ENCODE measurements around the gene PTPA. TPM values are rescaled to one million over a fixed set of nuclear protein-coding genes. Genes with fewer than 3 reads are reported as not detected.
A peak's percentile ranks its signal among the peaks of the same experiment; 100 is the strongest.
"Not testable (repeated sequence)": the region's sequence is repeated elsewhere in the genome, so short reads cannot be mapped to it uniquely, and the experiment has no call there.

The PTPA gene
- polyA plus RNA-seq, 1 experiment, result 140 TPM

DNA sequence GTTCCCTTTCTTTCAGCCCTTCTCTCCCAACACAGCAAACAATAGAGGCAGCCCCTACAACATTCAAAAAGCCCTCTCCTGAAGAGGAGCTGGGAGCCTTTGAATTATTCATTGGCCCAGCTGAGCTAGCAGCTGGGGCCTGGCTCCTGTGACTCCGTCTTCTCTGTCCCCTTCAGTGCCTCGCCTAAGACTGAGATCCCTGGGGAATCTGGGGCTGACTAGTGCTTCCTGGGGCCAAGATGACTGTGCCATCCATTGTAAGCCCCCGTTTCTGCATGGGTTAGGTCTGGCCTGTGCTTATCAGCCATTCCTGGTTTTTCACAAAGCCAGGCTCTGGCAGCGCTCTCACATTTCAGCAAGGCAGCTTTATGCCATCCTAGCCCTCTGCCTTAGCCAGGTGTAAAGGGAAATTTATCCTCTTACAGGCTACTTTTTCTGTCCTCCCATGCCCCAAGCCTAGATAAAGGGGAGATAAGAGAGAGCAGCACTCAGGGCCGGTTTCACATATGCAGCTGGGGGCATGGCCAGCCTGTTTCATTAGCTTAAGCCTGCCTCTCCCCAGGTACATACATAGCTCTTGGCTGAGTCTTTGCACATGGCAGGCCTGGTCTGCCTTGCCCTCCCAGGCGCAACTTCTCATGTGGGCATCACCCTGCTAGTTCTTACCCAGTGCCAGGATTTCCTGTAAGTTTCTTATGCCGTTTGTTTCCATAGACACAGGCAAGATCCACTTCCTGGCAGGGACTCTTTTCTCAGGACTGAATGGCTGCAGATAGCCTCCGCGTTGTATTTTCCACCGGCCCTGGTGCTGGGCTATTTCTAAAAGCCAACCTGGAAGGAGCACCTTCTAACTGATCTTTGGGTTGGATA is 15.8 kb downstream of the PTPA start:
- ChIA-PET POLR2A (no interaction called here), CTCF (interaction anchor here (1.0 to 1.5 kb wide), 4 partner anchors 16 to 497 kb away, joined by 3 to 7 read pairs (median 3); no protein-coding TSS in a partner anchor)
- Histone ChIP-seq H3K27ac (ENCODE audit: low read depth, low read length) (no peak overlapping the region), H3K9me3 (ENCODE audit: control insufficient read depth, insufficient read depth, low read length) (no peaks in the 10 kb centered on the region), H3K27me3 (ENCODE audit: control insufficient read depth, insufficient read depth, low read length) (no peaks in the 10 kb centered on the region), H3K4me3 (ENCODE audit: low read depth, low read length) (no peak overlapping the region)
- no peak for DNase-seq (ENCODE audit: low read depth, low spot score)
- TF ChIP-seq, protein P1, sequence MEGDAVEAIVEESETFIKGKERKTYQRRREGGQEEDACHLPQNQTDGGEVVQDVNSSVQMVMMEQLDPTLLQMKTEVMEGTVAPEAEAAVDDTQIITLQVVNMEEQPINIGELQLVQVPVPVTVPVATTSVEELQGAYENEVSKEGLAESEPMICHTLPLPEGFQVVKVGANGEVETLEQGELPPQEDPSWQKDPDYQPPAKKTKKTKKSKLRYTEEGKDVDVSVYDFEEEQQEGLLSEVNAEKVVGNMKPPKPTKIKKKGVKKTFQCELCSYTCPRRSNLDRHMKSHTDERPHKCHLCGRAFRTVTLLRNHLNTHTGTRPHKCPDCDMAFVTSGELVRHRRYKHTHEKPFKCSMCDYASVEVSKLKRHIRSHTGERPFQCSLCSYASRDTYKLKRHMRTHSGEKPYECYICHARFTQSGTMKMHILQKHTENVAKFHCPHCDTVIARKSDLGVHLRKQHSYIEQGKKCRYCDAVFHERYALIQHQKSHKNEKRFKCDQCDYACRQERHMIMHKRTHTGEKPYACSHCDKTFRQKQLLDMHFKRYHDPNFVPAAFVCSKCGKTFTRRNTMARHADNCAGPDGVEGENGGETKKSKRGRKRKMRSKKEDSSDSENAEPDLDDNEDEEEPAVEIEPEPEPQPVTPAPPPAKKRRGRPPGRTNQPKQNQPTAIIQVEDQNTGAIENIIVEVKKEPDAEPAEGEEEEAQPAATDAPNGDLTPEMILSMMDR (IDR thresholded peaks at IDR 0.05; ENCODE audit: low read depth, low read length), result no peak

DNA sequence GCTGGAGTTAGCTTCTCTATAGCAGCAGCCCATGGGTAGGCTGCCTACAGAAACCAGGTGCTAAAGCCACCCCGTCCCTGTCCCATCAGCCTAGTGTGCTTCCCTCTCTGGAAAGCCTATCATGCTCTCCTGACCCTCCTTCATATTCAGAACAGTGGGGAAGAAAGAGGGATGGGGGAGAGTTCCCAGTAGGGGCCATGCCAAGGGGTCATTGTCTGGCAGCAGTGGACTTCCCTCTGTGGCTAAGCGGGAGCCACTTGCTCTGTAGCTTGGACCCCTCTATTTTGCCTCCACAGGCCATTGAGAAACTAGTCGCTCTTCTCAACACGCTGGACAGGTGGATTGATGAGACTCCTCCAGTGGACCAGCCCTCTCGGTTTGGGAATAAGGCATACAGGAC is 17.5 kb downstream of the PTPA start:
- Histone ChIP-seq H3K9me3 (ENCODE audit: control insufficient read depth, insufficient read depth, low read length) (no peaks in the 10 kb centered on the region), H3K4me3 (ENCODE audit: low read depth, low read length) (no peak overlapping the region), H3K27me3 (ENCODE audit: control insufficient read depth, insufficient read depth, low read length) (no peaks in the 10 kb centered on the region), H3K27ac (ENCODE audit: low read depth, low read length) (no peak overlapping the region)
- POLR2A ChIA-PET, result interaction anchor here (0.6 kb wide), 1 partner anchor 498 kb away, joined by 3 read pairs; no protein-coding TSS in a partner anchor
- DNase-seq (ENCODE audit: low read depth, low spot score), result no peak
- TF ChIP-seq, protein P1 (IDR thresholded peaks at IDR 0.05; ENCODE audit: low read depth, low read length), result no peak
- CTCF ChIA-PET, result interaction anchor here (16.1 kb wide), 1 partner anchor 494 kb away, joined by 302 read pairs; the partner anchor contains the start of genes C9orf50 and NTMT1

DNA sequence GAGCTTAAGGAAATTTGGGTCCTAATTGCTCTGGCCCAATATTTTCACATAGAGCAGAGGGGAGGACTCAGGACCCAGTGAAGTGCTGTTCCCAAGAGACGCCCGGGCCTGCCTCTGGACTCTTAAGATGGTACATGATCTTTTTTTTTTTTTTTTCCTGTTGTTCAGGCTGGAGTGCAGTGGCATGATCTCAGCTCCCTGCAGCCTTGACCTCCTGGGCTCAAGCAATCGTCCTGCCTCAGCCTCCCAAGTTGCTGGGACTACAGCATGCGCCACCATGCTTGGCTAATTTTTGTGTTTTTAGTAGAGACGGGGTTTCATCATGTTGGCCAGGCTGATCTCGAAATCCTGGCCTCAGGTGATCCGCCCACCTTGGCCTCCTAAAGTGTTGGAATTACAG is 19.1 kb downstream of the PTPA start:
- DNase-seq (ENCODE audit: low read depth, low spot score); H3K27me3 ChIP-seq (ENCODE audit: control insufficient read depth, insufficient read depth, low read length); H3K4me3 ChIP-seq (ENCODE audit: low read depth, low read length); H3K27ac ChIP-seq (ENCODE audit: low read depth, low read length); H3K9me3 ChIP-seq (ENCODE audit: control insufficient read depth, insufficient read depth, low read length): not testable (repeated sequence)
- ChIA-PET CTCF (interaction anchor here (0.5 to 16.1 kb wide), 11 partner anchors 8 to 493 kb away, joined by 3 to 302 read pairs (median 12); partner anchors contain the start of genes C9orf50 and NTMT1), POLR2A (interaction anchor here (0.7 kb wide), 2 partner anchors 489 to 509 kb away, joined by 4 to 7 read pairs; no protein-coding TSS in a partner anchor)

DNA sequence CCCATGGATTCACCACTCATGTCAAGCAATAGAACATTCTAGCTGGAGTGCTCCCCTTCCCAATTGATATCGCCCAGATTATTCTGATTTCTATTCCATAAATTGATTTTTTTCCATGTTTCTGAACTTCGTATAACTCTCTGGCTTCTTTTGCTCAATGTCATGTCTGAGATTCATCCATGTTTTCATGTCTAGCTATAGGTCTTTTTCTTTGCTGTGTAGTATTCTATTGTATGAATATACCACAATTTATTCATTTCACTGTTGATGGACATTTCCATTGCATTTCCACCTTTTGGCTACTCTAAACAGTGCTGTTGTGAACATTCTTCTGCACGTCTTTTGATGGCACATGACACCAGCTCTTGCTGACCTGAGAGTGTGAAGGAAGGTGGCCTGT is 19.6 kb downstream of the PTPA start:
- no peak for DNase-seq (ENCODE audit: low read depth, low spot score)
- Histone ChIP-seq H3K9me3 (ENCODE audit: control insufficient read depth, insufficient read depth, low read length) (no peaks in the 10 kb centered on the region), H3K4me3 (ENCODE audit: low read depth, low read length) (no peak overlapping the region), H3K27ac (ENCODE audit: low read depth, low read length) (no peak overlapping the region), H3K27me3 (ENCODE audit: control insufficient read depth, insufficient read depth, low read length) (no peaks in the 10 kb centered on the region)
- ChIA-PET CTCF (interaction anchor here (0.6 to 16.1 kb wide), 15 partner anchors 9 to 509 kb away, joined by 3 to 302 read pairs (median 12); partner anchors contain the start of genes C9orf50 and NTMT1), POLR2A (interaction anchor here (0.8 kb wide), 1 partner anchor 44 kb away, joined by 3 read pairs; no protein-coding TSS in a partner anchor)
- TF ChIP-seq, protein P1 (IDR thresholded peaks at IDR 0.05; ENCODE audit: low read depth, low read length), result no peak

DNA sequence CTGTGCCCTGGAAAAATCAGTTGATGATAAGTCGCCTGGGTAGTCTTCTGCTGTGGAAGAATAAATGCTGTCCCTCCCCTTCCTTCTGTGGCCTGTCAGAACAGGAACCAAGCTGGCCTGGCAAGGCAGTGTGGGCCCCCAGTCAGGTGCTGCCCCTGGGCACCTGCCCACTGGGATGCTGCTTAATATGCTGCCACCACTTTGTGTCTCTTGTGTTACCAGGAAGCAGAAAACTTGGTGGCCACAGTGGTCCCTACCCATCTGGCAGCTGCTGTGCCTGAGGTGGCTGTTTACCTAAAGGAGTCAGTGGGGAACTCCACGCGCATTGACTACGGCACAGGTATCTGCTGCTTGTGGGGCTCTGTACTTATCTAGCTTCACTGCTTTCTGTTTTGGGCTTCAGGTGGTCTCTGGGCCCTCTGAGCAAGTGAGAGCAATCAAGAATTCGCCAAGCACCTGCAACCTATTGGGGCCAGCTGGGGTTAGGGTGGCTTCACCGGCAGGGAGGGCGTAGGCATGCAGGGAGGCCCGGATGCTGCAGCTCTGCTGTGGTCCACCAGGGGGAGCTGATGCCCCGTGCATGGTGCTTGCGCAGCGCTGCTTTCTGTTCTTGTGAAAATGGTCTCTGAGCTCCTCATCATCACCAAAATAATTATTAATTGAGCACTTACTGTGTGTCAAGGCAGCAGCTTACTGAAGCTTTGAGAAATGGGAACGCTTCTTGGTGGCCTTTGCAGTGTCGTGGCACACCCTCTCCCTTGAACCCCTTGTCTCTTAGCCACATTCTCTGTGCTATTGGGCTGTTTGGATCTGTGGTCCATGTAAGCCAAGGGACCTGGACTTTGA is 20.3 kb downstream of the PTPA start:
- H3K27ac ChIP-seq (ENCODE audit: low read depth, low read length), result peak overlapping the region; percentile 3
- ChIA-PET POLR2A (interaction anchor here (0.6 to 1.2 kb wide), 7 partner anchors 9 to 352 kb away, joined by 3 to 9 read pairs (median 3); partner anchors contain the start of gene IER5L), CTCF (interaction anchor here (0.5 to 16.1 kb wide), 54 partner anchors 9 to 655 kb away, joined by 3 to 302 read pairs (median 4); partner anchors contain the start of genes C9orf50, IER5L, NTMT1 and PTPA)
- no peak overlapping the region for H3K4me3 ChIP-seq (ENCODE audit: low read depth, low read length)
- H3K9me3 ChIP-seq (ENCODE audit: control insufficient read depth, insufficient read depth, low read length), result no peaks in the 10 kb centered on the region
- DNase-seq (ENCODE audit: low read depth, low spot score), result no peak
- H3K27me3 ChIP-seq (ENCODE audit: control insufficient read depth, insufficient read depth, low read length), result no peaks in the 10 kb centered on the region
- TF ChIP-seq, protein P1 (IDR thresholded peaks at IDR 0.05; ENCODE audit: low read depth, low read length), result peak; percentile 99
